HuH-7 (cell line): ENCODE data around the gene SLC4A4.

ENCODE experiments used
- DNase-seq: peaks from one replicate; pipeline ENCODE4 v3.0.0; 2011; ENCODE audit warnings: low spot score

The SLC4A4 gene

DNA sequence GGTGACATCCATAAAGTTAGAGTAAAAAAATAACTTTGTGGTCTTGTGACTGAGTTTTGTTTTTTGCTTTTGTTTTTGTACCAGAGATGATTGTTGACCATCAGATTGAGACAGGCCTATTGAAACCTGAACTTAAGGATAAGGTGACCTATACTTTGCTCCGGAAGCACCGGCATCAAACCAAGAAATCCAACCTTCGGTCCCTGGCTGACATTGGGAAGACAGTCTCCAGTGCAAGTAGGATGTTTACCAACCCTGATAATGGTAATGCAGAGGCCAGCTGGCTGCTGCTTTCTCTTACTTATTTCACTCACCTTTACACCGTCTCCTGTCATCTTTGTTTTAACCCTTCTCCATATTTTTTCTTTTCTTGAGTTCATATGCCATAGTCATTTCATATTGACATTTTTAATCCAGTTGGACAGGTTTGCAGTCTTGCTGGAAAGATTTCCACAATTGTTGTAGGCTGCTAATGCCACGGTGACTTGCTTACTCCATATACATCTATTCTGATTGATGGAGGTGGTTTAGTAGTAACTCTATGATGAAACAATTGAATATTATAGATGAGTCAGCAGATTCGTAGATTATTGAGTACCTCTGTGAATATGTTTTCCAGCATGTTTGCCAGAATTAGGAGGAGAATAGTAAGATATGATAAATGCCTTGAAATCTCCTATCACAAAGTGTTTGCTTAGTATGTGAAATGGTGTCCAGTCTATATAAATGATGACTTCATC lies 18.3 kb downstream of the SLC4A4 start:
- no peak for DNase-seq

DNA sequence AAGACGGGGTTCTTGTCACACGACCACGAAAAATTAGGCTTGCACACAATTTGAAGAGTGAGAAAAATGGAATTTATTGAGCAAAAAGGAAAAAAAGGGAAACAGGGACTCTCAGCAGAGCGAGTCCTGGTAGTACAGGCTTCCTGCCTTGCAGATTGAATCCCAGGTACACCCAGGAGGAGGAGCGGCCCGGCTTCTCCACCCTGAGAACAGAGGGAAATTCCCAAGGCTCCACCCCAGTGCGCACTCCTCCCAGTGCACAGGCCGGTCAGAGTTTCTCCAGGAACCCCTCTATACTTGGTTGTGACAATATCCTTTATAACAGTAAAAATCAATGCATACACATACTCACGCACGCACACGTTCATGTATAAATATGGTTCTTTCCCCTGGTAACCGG lies 22.0 kb downstream of the SLC4A4 start:
- no peak for DNase-seq

DNA sequence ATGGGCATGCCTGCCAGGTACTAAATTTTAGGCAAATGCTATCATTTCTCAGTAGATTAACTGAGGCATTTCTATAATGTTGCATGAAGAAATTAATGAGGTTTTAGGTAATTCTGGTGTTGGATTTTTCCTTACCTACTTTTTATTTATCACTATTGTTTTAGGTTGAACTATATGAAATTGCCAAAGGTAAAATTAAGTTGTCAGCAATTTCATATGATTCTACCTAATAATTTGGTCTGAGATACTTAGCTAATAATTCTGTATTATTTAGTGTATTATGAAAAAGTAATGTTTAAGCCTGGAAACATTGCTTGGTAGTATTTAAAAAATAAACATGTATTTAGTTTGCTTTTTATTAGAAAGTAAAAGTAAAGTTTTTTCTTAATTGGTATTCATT lies 22.7 kb downstream of the SLC4A4 start:
- no peak for DNase-seq

DNA sequence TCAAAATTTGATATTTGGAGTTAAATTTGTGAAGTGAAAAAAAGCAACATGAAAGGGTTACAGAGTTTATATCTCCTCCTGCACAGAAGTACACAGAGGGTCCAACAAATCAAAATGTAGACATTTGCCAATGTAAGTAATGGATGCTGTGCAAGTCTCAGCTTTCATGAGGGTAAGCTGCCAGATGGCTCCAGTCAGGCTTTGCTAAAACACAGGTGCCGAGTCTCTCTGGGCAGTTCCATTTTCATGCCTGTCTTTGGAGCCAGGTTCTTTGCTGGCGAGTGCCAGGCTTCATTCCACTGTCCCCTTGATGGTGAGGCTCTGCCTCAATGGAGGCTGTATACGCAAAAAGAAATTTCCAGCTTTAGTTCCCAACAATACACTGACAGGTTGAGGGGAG lies 27.9 kb downstream of the SLC4A4 start:
- no peak for DNase-seq

- no peak for DNase-seq
These were observed 28.7 kb downstream of the SLC4A4 start for GRCh38 chr4:71367546-71367945.

GRCh38 chr4:71368906-71369305 lies 30.1 kb downstream of the SLC4A4 start:
- no peak for DNase-seq

- no peak for DNase-seq
These were observed 30.7 kb downstream of the SLC4A4 start for GRCh38 chr4:71369536-71369935.

GRCh38 chr4:71375494-71375893 lies 36.7 kb downstream of the SLC4A4 start:
- no peak for DNase-seq

GRCh38 chr4:71377561-71377960 lies 38.7 kb downstream of the SLC4A4 start:
- no peak for DNase-seq

- no peak for DNase-seq
These were observed 40.3 kb downstream of the SLC4A4 start for GRCh38 chr4:71379126-71379525.

- no peak for DNase-seq
These were observed 42.0 kb downstream of the SLC4A4 start for GRCh38 chr4:71380788-71381187.

DNA sequence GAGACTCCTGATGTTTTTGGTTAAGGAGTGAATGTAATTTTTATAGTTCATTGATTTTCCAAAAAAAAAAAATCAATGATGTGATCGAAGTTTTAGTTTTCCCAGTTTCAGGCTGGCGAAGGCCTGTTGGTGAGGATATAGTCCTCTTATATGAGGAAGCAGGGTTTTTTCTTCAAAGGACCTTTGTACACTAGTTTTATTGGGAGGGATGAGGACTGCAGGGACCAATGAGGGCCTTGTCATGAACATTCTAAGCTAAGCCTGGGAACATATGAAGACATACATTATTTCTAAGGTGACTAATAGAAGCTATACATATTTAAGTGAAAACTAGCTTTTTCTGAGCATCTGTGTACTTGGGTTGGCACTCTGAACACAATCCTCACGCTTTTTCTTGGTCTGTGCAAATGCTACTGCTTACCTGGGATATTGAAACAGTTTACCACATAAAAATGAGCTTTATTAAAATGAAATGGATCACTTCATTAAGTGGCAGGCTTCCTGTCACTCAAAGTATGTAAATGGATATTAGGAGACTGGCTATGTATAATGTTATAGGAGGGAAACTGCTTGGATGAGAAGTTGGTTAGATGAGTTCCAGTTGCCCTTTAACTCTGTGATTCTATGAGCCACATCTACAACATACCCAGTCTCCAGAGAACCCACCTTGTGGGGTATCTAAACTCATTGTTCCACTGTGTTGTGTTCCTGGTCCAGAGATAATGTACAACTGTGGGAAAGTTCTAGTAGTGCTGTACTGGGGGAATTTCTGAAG lies 43.5 kb downstream of the SLC4A4 start:
- DNase-seq, result no peak

DNA sequence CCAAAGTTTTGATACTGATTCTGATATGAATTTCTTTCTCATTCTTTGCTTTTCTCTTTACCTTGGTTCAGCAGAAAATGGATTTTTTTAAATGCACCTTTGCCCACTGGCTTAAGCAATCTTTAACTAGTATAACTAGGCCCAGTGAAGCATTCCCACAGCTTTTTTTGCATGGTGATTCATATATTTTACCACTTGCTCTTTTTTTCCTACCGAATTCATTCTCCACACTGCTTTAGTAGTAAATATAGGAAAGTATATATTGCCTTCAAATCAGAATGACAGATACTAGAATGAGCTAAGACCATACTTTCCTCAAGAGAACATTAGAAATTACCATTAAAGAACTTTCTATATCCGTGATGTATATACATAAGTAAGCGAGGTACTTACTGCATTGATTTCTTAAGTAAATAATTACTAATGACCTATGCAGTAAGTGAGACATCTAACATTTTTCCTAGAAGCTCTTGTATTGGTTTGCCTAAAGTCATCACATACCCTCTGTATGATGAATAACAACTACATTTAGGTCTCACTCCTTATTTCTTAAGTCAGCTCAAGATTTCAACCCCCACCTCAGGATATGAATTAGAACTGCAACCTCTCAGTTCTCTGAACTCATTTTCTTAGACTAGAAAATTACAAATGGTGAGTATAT lies 44.2 kb downstream of the SLC4A4 start:
- no peak for DNase-seq

DNA sequence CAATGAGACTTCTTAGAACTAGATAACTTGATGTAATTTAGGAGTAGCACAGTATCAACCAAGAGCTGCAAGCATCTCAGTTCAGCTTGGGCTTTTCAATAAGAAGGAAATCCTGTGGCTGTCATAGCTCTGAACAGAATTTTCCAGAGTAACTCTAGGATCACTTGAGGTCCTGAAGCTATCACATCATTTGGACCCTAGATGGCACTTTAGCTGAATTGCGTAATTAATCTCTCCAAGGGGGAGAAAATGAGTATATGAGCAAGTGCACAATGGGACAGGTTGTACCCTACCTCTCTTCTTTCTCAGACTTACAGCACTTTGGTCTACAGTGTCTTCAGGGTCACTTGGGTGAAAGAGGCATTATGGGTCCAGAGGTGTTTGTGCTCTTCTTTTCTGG lies 45.2 kb downstream of the SLC4A4 start:
- no peak for DNase-seq

GRCh38 chr4:71389149-71389827 lies 50.5 kb downstream of the SLC4A4 start:
- DNase-seq, result no peak

- no peak for DNase-seq
These were observed 53.3 kb downstream of the SLC4A4 start for GRCh38 chr4:71392109-71392508.

DNA sequence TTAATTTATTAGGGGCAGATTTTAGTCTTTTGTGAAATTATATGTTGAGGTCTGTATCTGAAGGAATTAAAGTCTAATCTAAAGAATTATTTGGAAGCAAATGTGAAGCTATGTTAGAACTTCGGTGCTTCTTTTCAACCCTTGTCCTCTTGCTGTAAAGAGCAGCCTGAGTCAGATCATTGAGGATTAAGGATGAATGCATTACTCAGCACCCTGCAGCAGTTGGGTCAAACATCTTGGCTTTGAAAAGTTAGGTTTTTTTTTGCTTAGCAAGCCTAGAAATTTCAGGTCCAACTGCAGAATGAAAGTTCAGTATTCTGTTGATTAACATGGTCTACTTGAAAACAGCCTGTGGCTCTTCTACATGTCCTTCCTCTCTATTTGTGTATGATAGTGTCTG lies 57.6 kb downstream of the SLC4A4 start:
- DNase-seq, result no peak

DNA sequence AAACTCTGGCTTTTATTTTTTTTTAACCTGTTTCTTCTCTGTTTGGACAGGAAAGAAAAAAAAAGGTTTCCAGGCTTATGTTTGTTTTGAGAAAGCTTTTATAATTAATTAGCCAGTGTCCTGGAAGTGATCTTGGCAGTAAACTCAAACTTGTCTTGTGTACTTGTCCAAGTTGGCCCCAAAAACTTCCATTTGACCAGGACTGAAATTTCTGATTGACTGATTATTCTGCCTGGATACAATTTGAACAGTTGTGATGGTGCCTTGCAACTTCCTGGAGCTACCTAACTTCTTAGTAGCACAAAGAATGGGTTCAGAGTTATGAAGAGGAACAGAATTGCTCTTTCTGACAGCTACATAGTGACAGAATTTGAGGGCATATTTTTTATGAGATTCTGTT lies 62.0 kb downstream of the SLC4A4 start:
- no peak for DNase-seq

DNA sequence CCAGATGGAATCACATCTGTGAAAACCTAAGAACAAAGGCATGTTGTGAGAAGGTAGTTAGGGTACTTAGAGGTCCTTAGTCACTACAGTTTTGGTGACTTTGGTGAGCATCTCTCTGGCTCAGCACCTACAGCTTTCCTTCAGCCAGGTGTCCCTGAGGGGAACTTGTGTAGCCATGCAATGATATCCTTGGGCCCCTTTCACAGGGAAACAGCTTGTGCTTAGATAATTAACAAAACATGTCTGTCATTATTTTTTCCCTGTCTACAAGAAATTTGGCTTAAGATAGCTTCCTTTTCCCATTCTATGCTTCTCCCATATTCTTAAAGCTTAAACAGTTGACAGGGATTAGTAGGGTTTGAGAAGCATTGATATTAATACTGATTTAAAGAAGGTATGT lies 63.8 kb downstream of the SLC4A4 start:
- no peak for DNase-seq

- DNase-seq, result no peak
These were observed 65.2 kb downstream of the SLC4A4 start for GRCh38 chr4:71404049-71404448.

DNA sequence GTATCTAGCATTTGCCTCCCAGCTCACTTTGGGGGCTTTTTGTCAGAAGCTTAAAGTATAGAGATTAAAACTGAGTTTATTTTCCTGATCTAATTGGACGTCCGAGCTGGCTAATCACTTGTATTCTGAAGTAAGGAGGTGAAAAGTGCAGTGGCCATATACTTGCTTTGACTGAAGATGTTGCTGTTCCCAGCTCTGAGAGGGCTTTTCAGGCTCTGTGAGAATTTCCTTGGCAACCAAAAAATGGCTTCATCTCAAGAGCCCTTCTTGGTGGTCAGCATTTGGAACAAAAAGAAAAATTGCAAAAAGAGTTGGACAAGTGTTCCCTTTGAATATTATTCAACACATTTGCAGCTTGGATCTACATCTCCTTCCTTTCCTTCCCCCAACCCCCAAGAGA lies 67.0 kb downstream of the SLC4A4 start:
- DNase-seq, result no peak

GRCh38 chr4:71406459-71406963 lies 67.7 kb downstream of the SLC4A4 start:
- DNase-seq, result no peak
